GM12878 (cell line): ENCODE measurements around the gene C6orf52.

ENCODE experiments used
- CTCF ChIP-seq, 3 experiments: IDR thresholded peaks in 2 of 3; conservative IDR thresholded peaks in 1 of 3; 2 replicates each; pipeline ENCODE4 v1.5.1; 2011; ENCODE audit warnings: low read depth in 3 of 3, low read length in 3 of 3, mild to moderate bottlenecking in 3 of 3, control low read depth in 2 of 3, moderate library complexity in 2 of 3, inconsistent platforms in 1 of 3, mixed read lengths in 1 of 3; ENCODE audit not compliant: control insufficient read depth in 2 of 3, insufficient read depth in 1 of 3; ENCODE audit errors: extremely low read depth in 1 of 3
- EZH2 ChIP-seq: IDR thresholded peaks from 2 replicates; pipeline ENCODE4 v1.6.1; 2012; ENCODE audit warnings: low read depth, mild to moderate bottlenecking, control low read depth, inconsistent platforms, low read length, borderline replicate concordance; ENCODE audit not compliant: control insufficient read depth
- FOXK2 ChIP-seq: fragments of 450-650 bp; IDR thresholded peaks from 2 replicates; pipeline ENCODE4 v1.6.1; 2017; ENCODE audit warnings: mild to moderate bottlenecking, moderate library complexity
- PAX5 ChIP-seq: IDR thresholded peaks from 2 replicates; pipeline ENCODE4 v1.6.1; 2011; ENCODE audit warnings: low read depth, low read length, borderline replicate concordance
- POLR2A ChIP-seq: IDR thresholded peaks from 2 replicates; pipeline ENCODE4 v1.6.1; 2011; ENCODE audit warnings: low read depth, mild to moderate bottlenecking, low read length
- ZNF274 ChIP-seq: IDR thresholded peaks from one replicate; pipeline ENCODE4 v1.8.0; 2011; ENCODE audit not compliant: insufficient read length, insufficient read depth

GRCh38 chr6:10736731-10737130, 42.3 kb upstream of the C6orf52 start:
- TF ChIP-seq CTCF (IDR thresholded peaks at IDR 0.05 in 2 of 3, conservative IDR thresholded peaks at IDR 0.05 in 1 of 3; ENCODE audit: control insufficient read depth in 2 of 3, extremely low read depth in 1 of 3, insufficient read depth in 1 of 3, low read depth in 3 of 3, low read length in 3 of 3) (no peak), EZH2 (no peak), FOXK2 (no peak), POLR2A (no peak), PAX5 (no peak), ZNF274 (no peak)
